ENCODE results near the gene XPO1. TPM values are rescaled to one million over a fixed set of nuclear protein-coding genes. Genes with fewer than 3 reads are reported as not detected.

The XPO1 gene
- total RNA-seq, 3 donors from 2014 or later (not counting 1 experiment from before 2014, with no cell fraction given), result 120 to 157 (median 137) TPM

Other genes starting within 250 kb of the XPO1 start
- 100 to 1,000 TPM; 184 to 204 (median 199) TPM for gene USP34, start 67.3 kb downstream of the XPO1 start, total RNA-seq

Measured in natural killer cell (primary cell).